ENCODE data around the gene CACNA1B. TPM values are rescaled to one million over a fixed set of nuclear protein-coding genes. Genes with fewer than 3 reads are reported as not detected.
"Not testable (repeated sequence)": the region's sequence is repeated elsewhere in the genome, so short reads cannot be mapped to it uniquely, and the experiment has no call there.

CACNA1B gene
- total and polyA plus RNA-seq, 2 of the 4 experiments (the other 2 are of a cell fraction), result 0.02 TPM; not detected in 1

GRCh38 chr9:137884547-137884946 is 7.0 kb downstream of the CACNA1B start:
- peak; percentile 53; the same call in 1 of the 2 replicates for ATAC-seq (ENCODE audit: low read depth)
- 17% methylated on average over 4 of the region's 7 CpGs; no CpG with 5 or more reads in 1 of the 2 experiments for WGBS, 2 experiments (ENCODE audit: extremely low coverage in 2 of 2, insufficient read length in 1 of 2)

GRCh38 chr9:137885121-137885520 is 7.5 kb downstream of the CACNA1B start:
- H3K23ac ChIP-seq (ENCODE audit: low read depth, low read length); H4K91ac ChIP-seq (ENCODE audit: insufficient read depth, low read depth, low read length); BruUV-seq (replicated peaks); H3K27me3 ChIP-seq (ENCODE audit: control insufficient read depth, insufficient read depth, low read length); H3K4me3 ChIP-seq (ENCODE audit: insufficient read depth, low read depth, low read length); H4K20me1 ChIP-seq (ENCODE audit: insufficient read depth, low read length); H3K4me2 ChIP-seq (ENCODE audit: low read depth, low read length); DNase-seq; H3K18ac ChIP-seq (ENCODE audit: low read depth, low read length); H2AK5ac ChIP-seq (ENCODE audit: low read depth, low read length); H3K14ac ChIP-seq (replicated peaks; ENCODE audit: low read depth, low read length); H2BK20ac ChIP-seq (ENCODE audit: low read depth, low read length); H3K79me1 ChIP-seq (ENCODE audit: low read depth in 1 of 2, low read length in 2 of 2); H2BK120ac ChIP-seq (ENCODE audit: low read depth, low read length); H3K27ac ChIP-seq (ENCODE audit: insufficient read depth, low read length); ATAC-seq (ENCODE audit: low read depth); CTCF ChIA-PET; POLR2A ChIA-PET (ENCODE audit: unreplicated experiment); H3K36me3 ChIP-seq (ENCODE audit: control insufficient read depth, insufficient read depth, low read length); dilution Hi-C loops (cut with HindIII; ENCODE audit: low sequenced_read_pairs, unreplicated experiment); H2AFZ ChIP-seq (replicated peaks; ENCODE audit: low read length, poor library complexity); H2BK15ac ChIP-seq (ENCODE audit: low read depth, low read length); H3K4ac ChIP-seq (ENCODE audit: low read depth, low read length); H4K8ac ChIP-seq (ENCODE audit: low read depth in 2 of 2, low read length in 2 of 2); H2BK5ac ChIP-seq (ENCODE audit: low read depth, low read length, poor library complexity, severe bottlenecking); H3K9me3 ChIP-seq (ENCODE audit: control insufficient read depth, insufficient read depth, low read length); H4K5ac ChIP-seq (ENCODE audit: low read depth, low read length); intact Hi-C loops (cut with micrococcal nuclease); H3K9ac ChIP-seq (ENCODE audit: low read depth, low read length); H3K56ac ChIP-seq (ENCODE audit: extremely low read depth, insufficient read depth, low read length); in situ Hi-C loops (cut with MboI; ENCODE audit: low sequenced_read_pairs); H2AK9ac ChIP-seq (replicated peaks; ENCODE audit: low read depth, low read length, poor library complexity); H3K4me1 ChIP-seq (ENCODE audit: control insufficient read depth, insufficient read depth, low read length); H3K9me1 ChIP-seq (ENCODE audit: insufficient read depth, low read length): not testable (repeated sequence)
- WGBS, 2 experiments (ENCODE audit: extremely low coverage in 2 of 2, insufficient read length in 1 of 2), result no CpG with 5 or more reads among the region's 12 CpGs

More at GRCh38 chr9:137884547-137884946, 7.0 kb downstream of the CACNA1B start:
- H4K91ac ChIP-seq (ENCODE audit: insufficient read depth, low read depth, low read length); BruUV-seq (replicated peaks); H2BK20ac ChIP-seq (ENCODE audit: low read depth, low read length); in situ Hi-C loops (cut with MboI; ENCODE audit: low sequenced_read_pairs); H3K23ac ChIP-seq (ENCODE audit: low read depth, low read length); H3K14ac ChIP-seq (replicated peaks; ENCODE audit: low read depth, low read length); H2BK15ac ChIP-seq (ENCODE audit: low read depth, low read length); H3K18ac ChIP-seq (ENCODE audit: low read depth, low read length); H4K8ac ChIP-seq (ENCODE audit: low read depth in 2 of 2, low read length in 2 of 2); DNase-seq; dilution Hi-C loops (cut with HindIII; ENCODE audit: low sequenced_read_pairs, unreplicated experiment); H3K27me3 ChIP-seq (ENCODE audit: control insufficient read depth, insufficient read depth, low read length); H2AK5ac ChIP-seq (ENCODE audit: low read depth, low read length); H3K4me1 ChIP-seq (ENCODE audit: control insufficient read depth, insufficient read depth, low read length); H4K20me1 ChIP-seq (ENCODE audit: insufficient read depth, low read length); H3K9me1 ChIP-seq (ENCODE audit: insufficient read depth, low read length); H2AFZ ChIP-seq (replicated peaks; ENCODE audit: low read length, poor library complexity); H2BK5ac ChIP-seq (ENCODE audit: low read depth, low read length, poor library complexity, severe bottlenecking); H3K9ac ChIP-seq (ENCODE audit: low read depth, low read length); H3K36me3 ChIP-seq (ENCODE audit: control insufficient read depth, insufficient read depth, low read length); H3K27ac ChIP-seq (ENCODE audit: insufficient read depth, low read length); intact Hi-C loops (cut with micrococcal nuclease); H3K9me3 ChIP-seq (ENCODE audit: control insufficient read depth, insufficient read depth, low read length); H3K56ac ChIP-seq (ENCODE audit: extremely low read depth, insufficient read depth, low read length); H2AK9ac ChIP-seq (replicated peaks; ENCODE audit: low read depth, low read length, poor library complexity); H3K79me1 ChIP-seq (ENCODE audit: low read depth in 1 of 2, low read length in 2 of 2); H3K4me3 ChIP-seq (ENCODE audit: insufficient read depth, low read depth, low read length); H4K5ac ChIP-seq (ENCODE audit: low read depth, low read length); CTCF ChIA-PET; POLR2A ChIA-PET (ENCODE audit: unreplicated experiment); H3K4me2 ChIP-seq (ENCODE audit: low read depth, low read length); H2BK120ac ChIP-seq (ENCODE audit: low read depth, low read length); H3K4ac ChIP-seq (ENCODE audit: low read depth, low read length): not testable (repeated sequence)

Measured in IMR-90 (cell line).